ENCODE data around the gene SLC16A3. TPM values are rescaled to one million over a fixed set of nuclear protein-coding genes. Genes with fewer than 3 reads are reported as not detected.

SLC16A3 gene
- total RNA-seq (2014; rRNA removed; shearing (Covaris generic)) (10.6 and 14.4 TPM in 2 replicates), polyA plus RNA-seq (2016; fragmentation: Nextera tagmentation; extraction: Ambion mirVana) (2.9 and 3.5 TPM in 2 replicates)
- long read RNA-seq: 0 reads

DNA sequence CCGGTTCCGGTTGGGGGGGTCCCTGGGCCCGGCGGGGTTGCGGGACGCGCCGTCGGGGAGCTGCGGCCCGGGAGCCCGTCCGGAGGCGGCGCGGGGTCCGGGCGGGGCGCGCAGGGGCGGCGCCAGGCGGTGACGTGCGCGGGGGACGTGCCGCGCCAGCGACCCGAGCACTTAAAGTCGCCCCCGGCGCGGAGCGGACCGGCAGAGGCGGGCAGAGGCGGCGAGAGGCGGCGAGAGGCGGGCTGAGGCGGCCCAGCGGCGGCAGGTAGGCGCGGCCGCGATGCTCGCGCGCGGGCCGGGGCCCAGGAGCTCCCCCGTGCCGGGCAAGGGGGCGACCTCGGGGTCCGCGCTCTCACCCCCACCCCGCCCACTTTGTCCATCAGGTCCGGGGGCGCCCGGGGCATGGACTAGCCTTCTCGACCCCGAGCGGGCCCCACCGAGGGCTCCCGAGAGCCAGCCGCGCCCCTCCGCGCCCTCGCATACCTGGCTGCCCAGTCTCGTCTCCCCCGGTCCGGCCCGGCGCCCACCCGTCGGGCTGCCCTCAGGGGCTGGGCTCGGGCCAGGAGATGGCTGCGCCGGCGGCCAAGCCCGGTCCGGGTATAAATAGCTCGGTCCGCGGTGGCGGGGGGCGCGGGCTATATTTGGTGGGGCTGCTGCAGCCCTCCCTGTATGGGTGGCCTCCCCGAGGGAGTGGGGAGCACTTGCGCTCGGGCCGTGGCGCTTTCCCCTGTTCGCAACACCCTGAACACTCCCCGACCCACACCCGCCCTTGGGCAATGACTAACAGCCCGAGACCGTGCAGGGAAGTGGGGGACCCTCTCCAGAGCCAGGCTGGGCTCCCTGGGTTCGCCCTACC is at the start of gene SLC16A3:
Gene SLC16A3 (plus strand): TSS at position 201 of the 856 bp plus-strand sequence. CDS start 6,967 bp downstream, outside the sequence.
- H3K4me1 Mint-ChIP-seq: no peaks in the 10 kb centered on the region
- DNase-seq (ENCODE audit: low spot score): peak; percentile 73
- Histone ChIP-seq H3K27me3 (ENCODE audit: insufficient read depth) (peaks cover 51% of the 10 kb centered on the region), H3K36me3 (ENCODE audit: insufficient read depth) (no peaks in the 10 kb centered on the region), H2AFZ (peak within 1 kb of the TSS; percentile 72), H3K27ac (ENCODE audit: low read depth) (no peak within 1 kb of the TSS), H3K79me2 (replicated peaks; ENCODE audit: insufficient read depth) (no peaks in the 10 kb centered on the region), H3F3A (replicated peaks; ENCODE audit: low read depth) (no peaks in the 10 kb centered on the region), H3K4me3 (peak within 1 kb of the TSS; percentile 59), H3K9me2 (ENCODE audit: insufficient read depth) (no peaks in the 10 kb centered on the region), H4K20me1 (replicated peaks; ENCODE audit: insufficient read depth) (no peaks in the 10 kb centered on the region; the same call in 1 of the 2 replicates), H3K4me2 (peak within 1 kb of the TSS; percentile 77), H3K4me1 (ENCODE audit: insufficient read depth) (no peaks in the 10 kb centered on the region)
- H3K36me3 Mint-ChIP-seq (ENCODE audit: low read depth): no peaks in the 10 kb centered on the region
- no peaks in the 10 kb centered on the region for H3K9me3 Mint-ChIP-seq
- ATAC-seq: peak; percentile 3
- peak within 1 kb of the TSS; percentile 48 for H3K4me3 Mint-ChIP-seq
- peaks cover 39% of the 10 kb centered on the region for H3K27me3 Mint-ChIP-seq (ENCODE audit: insufficient read depth, low read depth, poor library complexity)
- no peak within 1 kb of the TSS for H3K27ac Mint-ChIP-seq
- TF ChIP-seq ZNF331 (CRISPR knock-in tag; IDR thresholded peaks at IDR 0.05; ENCODE audit: low read depth) (no peak), CREB1 (CRISPR knock-in tag; IDR thresholded peaks at IDR 0.05; ENCODE audit: low read depth) (0 out of 2 replicates have a peak, but pooled peaks have one; percentile 13)

DNA sequence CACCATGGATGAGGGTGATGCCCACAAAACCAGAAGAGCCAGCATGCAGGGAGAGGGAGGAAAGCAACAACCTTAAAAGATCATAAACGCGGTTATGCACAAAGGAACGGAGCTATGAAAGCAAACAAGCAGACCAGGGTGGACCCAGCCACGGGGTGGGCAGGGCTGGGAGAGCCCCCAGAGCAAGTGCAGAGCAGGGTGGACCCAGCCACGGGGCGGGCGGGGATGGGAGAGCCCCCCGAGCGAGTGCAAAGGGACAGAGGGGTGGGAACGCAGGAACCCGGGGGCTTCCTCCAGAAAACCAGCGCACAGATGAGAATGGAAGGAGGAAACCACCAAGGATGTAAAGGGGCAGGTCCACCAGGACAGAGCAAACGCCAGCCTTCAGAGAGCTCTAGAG is 49.4 kb upstream of the SLC16A3 start:
- Histone ChIP-seq H4K20me1 (replicated peaks; ENCODE audit: insufficient read depth) (peaks cover 19% of the 10 kb centered on the region), H3K27me3 (ENCODE audit: insufficient read depth) (peaks cover 59% of the 10 kb centered on the region), H3K27ac (ENCODE audit: low read depth) (no peak overlapping the region), H3K4me3 (no peak overlapping the region), H3K4me2 (no peak overlapping the region), H3F3A (replicated peaks; ENCODE audit: low read depth) (no peaks in the 10 kb centered on the region), H3K9me2 (ENCODE audit: insufficient read depth) (no peaks in the 10 kb centered on the region), H2AFZ (no peak overlapping the region), H3K79me2 (replicated peaks; ENCODE audit: insufficient read depth) (no peaks in the 10 kb centered on the region), H3K4me1 (ENCODE audit: insufficient read depth) (peaks cover 12% of the 10 kb centered on the region), H3K36me3 (ENCODE audit: insufficient read depth) (no peaks in the 10 kb centered on the region)
- H3K36me3 Mint-ChIP-seq (ENCODE audit: low read depth): peaks cover 7% of the 10 kb centered on the region
- no peak overlapping the region for H3K4me3 Mint-ChIP-seq
- no peaks in the 10 kb centered on the region for H3K9me3 Mint-ChIP-seq
- H3K27me3 Mint-ChIP-seq (ENCODE audit: insufficient read depth, low read depth, poor library complexity): peaks cover 67% of the 10 kb centered on the region
- no peak overlapping the region for H3K27ac Mint-ChIP-seq
- DNase-seq (ENCODE audit: low spot score) (no peak), ATAC-seq (no peak)
- H3K4me1 Mint-ChIP-seq: peaks cover 20% of the 10 kb centered on the region
- TF ChIP-seq EZH2phosphoT487 (IDR thresholded peaks at IDR 0.05; ENCODE audit: unreplicated experiment) (no peak), CREB1 (CRISPR knock-in tag; IDR thresholded peaks at IDR 0.05; ENCODE audit: low read depth) (no peak), ZNF114 (CRISPR knock-in tag; IDR thresholded peaks at IDR 0.05) (no peak), STAT1 (IDR thresholded peaks at IDR 0.05; ENCODE audit: unreplicated experiment) (no peak), ZNF331 (CRISPR knock-in tag; IDR thresholded peaks at IDR 0.05; ENCODE audit: low read depth) (no peak)
- TF ChIP-seq, protein P1, sequence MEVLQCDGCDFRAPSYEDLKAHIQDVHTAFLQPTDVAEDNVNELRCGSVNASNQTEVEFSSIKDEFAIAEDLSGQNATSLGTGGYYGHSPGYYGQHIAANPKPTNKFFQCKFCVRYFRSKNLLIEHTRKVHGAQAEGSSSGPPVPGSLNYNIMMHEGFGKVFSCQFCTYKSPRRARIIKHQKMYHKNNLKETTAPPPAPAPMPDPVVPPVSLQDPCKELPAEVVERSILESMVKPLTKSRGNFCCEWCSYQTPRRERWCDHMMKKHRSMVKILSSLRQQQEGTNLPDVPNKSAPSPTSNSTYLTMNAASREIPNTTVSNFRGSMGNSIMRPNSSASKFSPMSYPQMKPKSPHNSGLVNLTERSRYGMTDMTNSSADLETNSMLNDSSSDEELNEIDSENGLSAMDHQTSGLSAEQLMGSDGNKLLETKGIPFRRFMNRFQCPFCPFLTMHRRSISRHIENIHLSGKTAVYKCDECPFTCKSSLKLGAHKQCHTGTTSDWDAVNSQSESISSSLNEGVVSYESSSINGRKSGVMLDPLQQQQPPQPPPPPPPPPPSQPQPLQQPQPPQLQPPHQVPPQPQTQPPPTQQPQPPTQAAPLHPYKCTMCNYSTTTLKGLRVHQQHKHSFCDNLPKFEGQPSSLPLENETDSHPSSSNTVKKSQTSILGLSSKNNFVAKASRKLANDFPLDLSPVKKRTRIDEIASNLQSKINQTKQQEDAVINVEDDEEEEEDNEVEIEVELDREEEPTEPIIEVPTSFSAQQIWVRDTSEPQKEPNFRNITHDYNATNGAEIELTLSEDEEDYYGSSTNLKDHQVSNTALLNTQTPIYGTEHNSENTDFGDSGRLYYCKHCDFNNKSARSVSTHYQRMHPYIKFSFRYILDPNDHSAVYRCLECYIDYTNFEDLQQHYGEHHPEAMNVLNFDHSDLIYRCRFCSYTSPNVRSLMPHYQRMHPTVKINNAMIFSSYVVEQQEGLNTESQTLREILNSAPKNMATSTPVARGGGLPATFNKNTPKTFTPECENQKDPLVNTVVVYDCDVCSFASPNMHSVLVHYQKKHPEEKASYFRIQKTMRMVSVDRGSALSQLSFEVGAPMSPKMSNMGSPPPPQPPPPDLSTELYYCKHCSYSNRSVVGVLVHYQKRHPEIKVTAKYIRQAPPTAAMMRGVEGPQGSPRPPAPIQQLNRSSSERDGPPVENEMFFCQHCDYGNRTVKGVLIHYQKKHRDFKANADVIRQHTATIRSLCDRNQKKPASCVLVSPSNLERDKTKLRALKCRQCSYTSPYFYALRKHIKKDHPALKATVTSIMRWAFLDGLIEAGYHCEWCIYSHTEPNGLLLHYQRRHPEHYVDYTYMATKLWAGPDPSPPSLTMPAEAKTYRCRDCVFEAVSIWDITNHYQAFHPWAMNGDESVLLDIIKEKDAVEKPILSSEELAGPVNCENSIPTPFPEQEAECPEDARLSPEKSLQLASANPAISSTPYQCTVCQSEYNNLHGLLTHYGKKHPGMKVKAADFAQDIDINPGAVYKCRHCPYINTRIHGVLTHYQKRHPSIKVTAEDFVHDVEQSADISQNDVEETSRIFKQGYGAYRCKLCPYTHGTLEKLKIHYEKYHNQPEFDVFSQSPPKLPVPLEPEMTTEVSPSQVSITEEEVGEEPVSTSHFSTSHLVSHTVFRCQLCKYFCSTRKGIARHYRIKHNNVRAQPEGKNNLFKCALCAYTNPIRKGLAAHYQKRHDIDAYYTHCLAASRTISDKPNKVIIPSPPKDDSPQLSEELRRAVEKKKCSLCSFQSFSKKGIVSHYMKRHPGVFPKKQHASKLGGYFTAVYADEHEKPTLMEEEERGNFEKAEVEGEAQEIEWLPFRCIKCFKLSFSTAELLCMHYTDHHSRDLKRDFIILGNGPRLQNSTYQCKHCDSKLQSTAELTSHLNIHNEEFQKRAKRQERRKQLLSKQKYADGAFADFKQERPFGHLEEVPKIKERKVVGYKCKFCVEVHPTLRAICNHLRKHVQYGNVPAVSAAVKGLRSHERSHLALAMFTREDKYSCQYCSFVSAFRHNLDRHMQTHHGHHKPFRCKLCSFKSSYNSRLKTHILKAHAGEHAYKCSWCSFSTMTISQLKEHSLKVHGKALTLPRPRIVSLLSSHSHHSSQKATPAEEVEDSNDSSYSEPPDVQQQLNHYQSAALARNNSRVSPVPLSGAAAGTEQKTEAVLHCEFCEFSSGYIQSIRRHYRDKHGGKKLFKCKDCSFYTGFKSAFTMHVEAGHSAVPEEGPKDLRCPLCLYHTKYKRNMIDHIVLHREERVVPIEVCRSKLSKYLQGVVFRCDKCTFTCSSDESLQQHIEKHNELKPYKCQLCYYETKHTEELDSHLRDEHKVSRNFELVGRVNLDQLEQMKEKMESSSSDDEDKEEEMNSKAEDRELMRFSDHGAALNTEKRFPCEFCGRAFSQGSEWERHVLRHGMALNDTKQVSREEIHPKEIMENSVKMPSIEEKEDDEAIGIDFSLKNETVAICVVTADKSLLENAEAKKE (CRISPR knock-in tag; IDR thresholded peaks at IDR 0.05): no peak
- TF ChIP-seq, protein P2, sequence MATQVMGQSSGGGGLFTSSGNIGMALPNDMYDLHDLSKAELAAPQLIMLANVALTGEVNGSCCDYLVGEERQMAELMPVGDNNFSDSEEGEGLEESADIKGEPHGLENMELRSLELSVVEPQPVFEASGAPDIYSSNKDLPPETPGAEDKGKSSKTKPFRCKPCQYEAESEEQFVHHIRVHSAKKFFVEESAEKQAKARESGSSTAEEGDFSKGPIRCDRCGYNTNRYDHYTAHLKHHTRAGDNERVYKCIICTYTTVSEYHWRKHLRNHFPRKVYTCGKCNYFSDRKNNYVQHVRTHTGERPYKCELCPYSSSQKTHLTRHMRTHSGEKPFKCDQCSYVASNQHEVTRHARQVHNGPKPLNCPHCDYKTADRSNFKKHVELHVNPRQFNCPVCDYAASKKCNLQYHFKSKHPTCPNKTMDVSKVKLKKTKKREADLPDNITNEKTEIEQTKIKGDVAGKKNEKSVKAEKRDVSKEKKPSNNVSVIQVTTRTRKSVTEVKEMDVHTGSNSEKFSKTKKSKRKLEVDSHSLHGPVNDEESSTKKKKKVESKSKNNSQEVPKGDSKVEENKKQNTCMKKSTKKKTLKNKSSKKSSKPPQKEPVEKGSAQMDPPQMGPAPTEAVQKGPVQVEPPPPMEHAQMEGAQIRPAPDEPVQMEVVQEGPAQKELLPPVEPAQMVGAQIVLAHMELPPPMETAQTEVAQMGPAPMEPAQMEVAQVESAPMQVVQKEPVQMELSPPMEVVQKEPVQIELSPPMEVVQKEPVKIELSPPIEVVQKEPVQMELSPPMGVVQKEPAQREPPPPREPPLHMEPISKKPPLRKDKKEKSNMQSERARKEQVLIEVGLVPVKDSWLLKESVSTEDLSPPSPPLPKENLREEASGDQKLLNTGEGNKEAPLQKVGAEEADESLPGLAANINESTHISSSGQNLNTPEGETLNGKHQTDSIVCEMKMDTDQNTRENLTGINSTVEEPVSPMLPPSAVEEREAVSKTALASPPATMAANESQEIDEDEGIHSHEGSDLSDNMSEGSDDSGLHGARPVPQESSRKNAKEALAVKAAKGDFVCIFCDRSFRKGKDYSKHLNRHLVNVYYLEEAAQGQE (IDR thresholded peaks at IDR 0.05; ENCODE audit: unreplicated experiment): no peak
- TF ChIP-seq, protein P3, sequence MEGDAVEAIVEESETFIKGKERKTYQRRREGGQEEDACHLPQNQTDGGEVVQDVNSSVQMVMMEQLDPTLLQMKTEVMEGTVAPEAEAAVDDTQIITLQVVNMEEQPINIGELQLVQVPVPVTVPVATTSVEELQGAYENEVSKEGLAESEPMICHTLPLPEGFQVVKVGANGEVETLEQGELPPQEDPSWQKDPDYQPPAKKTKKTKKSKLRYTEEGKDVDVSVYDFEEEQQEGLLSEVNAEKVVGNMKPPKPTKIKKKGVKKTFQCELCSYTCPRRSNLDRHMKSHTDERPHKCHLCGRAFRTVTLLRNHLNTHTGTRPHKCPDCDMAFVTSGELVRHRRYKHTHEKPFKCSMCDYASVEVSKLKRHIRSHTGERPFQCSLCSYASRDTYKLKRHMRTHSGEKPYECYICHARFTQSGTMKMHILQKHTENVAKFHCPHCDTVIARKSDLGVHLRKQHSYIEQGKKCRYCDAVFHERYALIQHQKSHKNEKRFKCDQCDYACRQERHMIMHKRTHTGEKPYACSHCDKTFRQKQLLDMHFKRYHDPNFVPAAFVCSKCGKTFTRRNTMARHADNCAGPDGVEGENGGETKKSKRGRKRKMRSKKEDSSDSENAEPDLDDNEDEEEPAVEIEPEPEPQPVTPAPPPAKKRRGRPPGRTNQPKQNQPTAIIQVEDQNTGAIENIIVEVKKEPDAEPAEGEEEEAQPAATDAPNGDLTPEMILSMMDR (conservative IDR thresholded peaks at IDR 0.05; ENCODE audit: low read depth in 2 of 2): no peak

Measured in GM23338 (cell line).